Measurements from ENCODE around the gene RASGRP3. TPM values are rescaled to one million over a fixed set of nuclear protein-coding genes. Genes with fewer than 3 reads are reported as not detected.

Gene RASGRP3
- total RNA-seq, 1 donor from 2014 or later: 0.58 TPM

DNA sequence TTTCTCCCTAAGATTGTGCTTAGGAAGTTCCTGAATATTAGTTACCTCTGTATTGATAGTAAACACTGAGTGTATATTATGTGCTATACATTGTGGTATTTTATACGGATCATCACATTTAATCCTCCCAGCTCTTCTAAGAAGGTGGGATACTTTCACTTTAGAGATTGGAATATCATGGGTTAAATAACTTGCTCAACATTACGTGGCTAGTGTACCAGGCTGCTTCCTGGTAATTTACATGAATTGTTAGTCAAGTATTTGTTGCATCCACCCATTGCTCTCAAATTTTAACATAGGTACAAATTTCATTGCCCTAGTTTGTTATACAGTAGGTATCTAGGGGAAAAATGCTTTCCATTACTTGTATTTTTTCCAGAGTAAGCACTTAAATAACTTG, 101.2 kb downstream of the RASGRP3 start:
- H3K27ac Mint-ChIP-seq: no peak overlapping the region
- no peak overlapping the region for H3K4me3 Mint-ChIP-seq
- H3K36me3 Mint-ChIP-seq: peaks cover 2% of the 10 kb centered on the region
- no peak for DNase-seq (ENCODE audit: low spot score in 2 of 2, unreplicated experiment in 2 of 2)
- no peaks in the 10 kb centered on the region for H3K27me3 Mint-ChIP-seq (ENCODE audit: low read depth)
- peaks cover 19% of the 10 kb centered on the region for H3K4me1 Mint-ChIP-seq
- H3K9me3 Mint-ChIP-seq: no peaks in the 10 kb centered on the region
- TF ChIP-seq, protein P1, sequence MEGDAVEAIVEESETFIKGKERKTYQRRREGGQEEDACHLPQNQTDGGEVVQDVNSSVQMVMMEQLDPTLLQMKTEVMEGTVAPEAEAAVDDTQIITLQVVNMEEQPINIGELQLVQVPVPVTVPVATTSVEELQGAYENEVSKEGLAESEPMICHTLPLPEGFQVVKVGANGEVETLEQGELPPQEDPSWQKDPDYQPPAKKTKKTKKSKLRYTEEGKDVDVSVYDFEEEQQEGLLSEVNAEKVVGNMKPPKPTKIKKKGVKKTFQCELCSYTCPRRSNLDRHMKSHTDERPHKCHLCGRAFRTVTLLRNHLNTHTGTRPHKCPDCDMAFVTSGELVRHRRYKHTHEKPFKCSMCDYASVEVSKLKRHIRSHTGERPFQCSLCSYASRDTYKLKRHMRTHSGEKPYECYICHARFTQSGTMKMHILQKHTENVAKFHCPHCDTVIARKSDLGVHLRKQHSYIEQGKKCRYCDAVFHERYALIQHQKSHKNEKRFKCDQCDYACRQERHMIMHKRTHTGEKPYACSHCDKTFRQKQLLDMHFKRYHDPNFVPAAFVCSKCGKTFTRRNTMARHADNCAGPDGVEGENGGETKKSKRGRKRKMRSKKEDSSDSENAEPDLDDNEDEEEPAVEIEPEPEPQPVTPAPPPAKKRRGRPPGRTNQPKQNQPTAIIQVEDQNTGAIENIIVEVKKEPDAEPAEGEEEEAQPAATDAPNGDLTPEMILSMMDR (IDR thresholded peaks at IDR 0.05; ENCODE audit: unreplicated experiment): no peak

DNA sequence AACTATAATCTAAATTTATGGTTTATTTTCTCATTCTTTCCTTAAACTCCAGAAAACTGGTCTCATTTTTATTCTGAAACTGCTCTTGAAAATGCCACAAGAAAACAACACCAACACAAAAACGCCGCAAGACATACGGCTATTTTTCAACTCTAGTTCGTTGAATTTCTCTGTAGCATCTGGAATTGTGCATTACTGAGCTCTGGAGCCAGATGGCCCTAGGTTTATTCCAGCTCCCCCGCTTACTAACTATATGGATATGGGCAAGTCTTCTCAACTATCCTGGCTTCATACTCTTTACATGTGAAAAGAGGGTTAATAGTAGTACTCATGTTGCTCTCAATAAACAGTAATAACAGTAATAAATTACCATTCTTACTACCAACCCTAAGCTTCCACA, 102.8 kb downstream of the RASGRP3 start:
- Mint-ChIP-seq H3K9me3 (no peaks in the 10 kb centered on the region), H3K27ac (no peak overlapping the region), H3K36me3 (peaks cover 2% of the 10 kb centered on the region), H3K27me3 (ENCODE audit: low read depth) (no peaks in the 10 kb centered on the region), H3K4me1 (peaks cover 19% of the 10 kb centered on the region), H3K4me3 (no peak overlapping the region)
- no peak for DNase-seq (ENCODE audit: low spot score in 2 of 2, unreplicated experiment in 2 of 2)
- TF ChIP-seq, protein P1 (IDR thresholded peaks at IDR 0.05; ENCODE audit: unreplicated experiment): no peak

DNA sequence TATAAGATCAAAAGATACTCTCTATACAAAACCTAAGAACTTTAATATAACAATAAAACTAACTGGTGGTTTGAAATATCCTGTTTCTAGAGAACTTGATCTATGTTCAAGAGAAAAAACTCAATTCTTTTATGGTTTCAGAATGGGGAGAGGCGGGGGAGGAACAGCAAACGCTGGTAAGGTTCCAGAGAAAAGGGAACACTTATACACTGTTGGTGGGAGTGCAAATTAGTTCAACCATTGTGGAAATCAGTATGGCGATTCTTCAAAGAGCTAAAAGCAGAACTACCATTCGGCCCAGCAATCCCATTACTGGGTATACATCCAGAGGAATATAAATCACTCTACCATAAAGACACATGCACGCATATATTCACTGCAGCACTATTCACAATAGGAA, 105.4 kb downstream of the RASGRP3 start:
- H3K4me1 Mint-ChIP-seq: peaks cover 19% of the 10 kb centered on the region
- H3K9me3 Mint-ChIP-seq: no peaks in the 10 kb centered on the region
- H3K36me3 Mint-ChIP-seq: peaks cover 3% of the 10 kb centered on the region
- H3K4me3 Mint-ChIP-seq: no peak overlapping the region
- DNase-seq (ENCODE audit: low spot score in 2 of 2, unreplicated experiment in 2 of 2): no peak
- TF ChIP-seq, protein P1 (IDR thresholded peaks at IDR 0.05; ENCODE audit: unreplicated experiment): no peak
- peak overlapping the region; percentile 70 for H3K27ac Mint-ChIP-seq
- no peaks in the 10 kb centered on the region for H3K27me3 Mint-ChIP-seq (ENCODE audit: low read depth)

DNA sequence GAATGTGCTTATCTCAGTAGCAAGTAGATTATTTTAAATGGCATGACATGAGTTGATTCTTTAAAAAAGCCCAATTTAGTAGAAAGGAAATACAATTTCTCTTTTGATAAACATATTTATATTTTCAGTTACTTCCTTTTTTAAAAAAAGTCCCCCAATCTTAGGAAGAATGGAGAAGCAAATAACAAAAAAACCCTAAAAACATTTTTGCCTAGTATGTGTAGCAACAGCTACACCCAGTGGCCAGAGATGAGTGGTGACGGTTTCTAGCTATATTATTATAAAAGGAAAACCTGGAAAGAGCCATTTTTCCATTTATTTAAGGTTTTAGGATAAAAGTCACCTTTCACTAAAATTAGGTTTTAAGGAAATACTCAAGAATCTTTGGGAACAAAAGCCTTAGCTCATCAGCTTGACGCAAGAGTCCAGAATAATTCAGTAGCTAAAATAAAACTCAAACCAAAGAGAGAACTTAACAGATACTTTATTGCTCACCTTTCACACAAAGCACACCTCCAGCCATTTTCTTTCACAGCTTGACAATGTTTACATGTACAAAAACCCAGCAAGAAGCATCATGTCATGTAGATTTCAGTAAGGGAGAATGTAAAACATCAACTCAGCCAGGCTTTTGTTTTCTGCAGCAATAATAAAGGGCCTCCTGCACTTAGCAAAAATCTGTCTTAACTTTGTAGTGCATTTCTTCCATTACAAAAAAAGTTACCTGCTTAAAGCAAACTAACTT, 106.9 kb downstream of the RASGRP3 start:
- no peak overlapping the region for H3K4me3 Mint-ChIP-seq
- no peak for DNase-seq (ENCODE audit: low spot score in 2 of 2, unreplicated experiment in 2 of 2)
- peaks cover 3% of the 10 kb centered on the region for H3K36me3 Mint-ChIP-seq
- H3K9me3 Mint-ChIP-seq: no peaks in the 10 kb centered on the region
- TF ChIP-seq, protein P1 (IDR thresholded peaks at IDR 0.05; ENCODE audit: unreplicated experiment): peak; percentile 73
- peaks cover 19% of the 10 kb centered on the region for H3K4me1 Mint-ChIP-seq
- no peak overlapping the region for H3K27ac Mint-ChIP-seq
- no peaks in the 10 kb centered on the region for H3K27me3 Mint-ChIP-seq (ENCODE audit: low read depth)

DNA sequence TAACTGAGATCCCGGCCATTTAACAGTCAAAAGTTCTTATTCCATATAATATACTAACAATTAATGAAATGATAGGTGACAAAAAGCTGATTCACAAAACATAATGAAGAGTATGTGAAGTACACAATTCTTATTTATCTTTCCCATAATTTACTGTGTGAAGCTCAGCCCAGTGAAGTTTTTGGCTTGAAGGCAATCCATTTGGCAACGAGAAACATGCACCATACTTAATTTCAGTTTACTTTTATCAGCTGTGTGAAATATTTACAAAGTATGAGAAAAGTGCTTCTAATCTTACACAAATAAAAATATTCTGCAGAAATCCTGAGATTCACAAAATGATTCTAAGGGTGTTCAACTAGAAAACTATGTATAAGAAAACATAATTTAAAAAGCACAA, 110.3 kb downstream of the RASGRP3 start:
- H3K27me3 Mint-ChIP-seq (ENCODE audit: low read depth): no peaks in the 10 kb centered on the region
- TF ChIP-seq, protein P1 (IDR thresholded peaks at IDR 0.05; ENCODE audit: unreplicated experiment): no peak
- H3K27ac Mint-ChIP-seq: no peak overlapping the region
- no peak overlapping the region for H3K4me3 Mint-ChIP-seq
- H3K9me3 Mint-ChIP-seq: no peaks in the 10 kb centered on the region
- H3K36me3 Mint-ChIP-seq: peaks cover 3% of the 10 kb centered on the region
- peaks cover 17% of the 10 kb centered on the region for H3K4me1 Mint-ChIP-seq
- no peak for DNase-seq (ENCODE audit: low spot score in 2 of 2, unreplicated experiment in 2 of 2)
